ENCODE measurements around the gene ATPAF2. TPM values are rescaled to one million over a fixed set of nuclear protein-coding genes. Genes with fewer than 3 reads are reported as not detected.

Gene ATPAF2
- total and polyA plus RNA-seq, 4 donors = 12.9 to 20.1 (median 16.8) TPM

- H3K27me3 ChIP-seq (ENCODE audit: control insufficient read depth in 4 of 4, insufficient read depth in 4 of 4, low read length in 3 of 4) = no peaks in the 10 kb centered on the region
- H3K27ac ChIP-seq (ENCODE audit: low read depth in 1 of 2, low read length in 2 of 2) = no peak overlapping the region
- H3K36me3 ChIP-seq (ENCODE audit: control insufficient read depth in 4 of 4, insufficient read depth in 3 of 4, low read depth in 1 of 4, low read length in 3 of 4) = no peaks in the 10 kb centered on the region
- DNase-seq (ENCODE audit: low spot score) = no peak
- H3K4me3 ChIP-seq (ENCODE audit: low read depth in 1 of 3, low read length in 3 of 3) = no peak overlapping the region
- no peaks in the 10 kb centered on the region for H3K9me3 ChIP-seq (ENCODE audit: control insufficient read depth in 4 of 4, low read length in 3 of 4)
- WGBS = 97% methylated on average over 6 of the region's 6 CpGs
- TF ChIP-seq CTCF (IDR thresholded peaks at IDR 0.05; ENCODE audit: low read depth, low read length, missing input control) = no peak
- no peak for TF ChIP-seq EGR1 (IDR thresholded peaks at IDR 0.05; ENCODE audit: low read depth in 2 of 2)
- TF ChIP-seq RXRA (IDR thresholded peaks at IDR 0.05) = no peak
- TF ChIP-seq HNF4A (conservative IDR thresholded peaks at IDR 0.05) = no peak
- TF ChIP-seq RAD21 (IDR thresholded peaks at IDR 0.05) = no peak
- TF ChIP-seq NR2F2 (IDR thresholded peaks at IDR 0.05) = no peak
- no peak for TF ChIP-seq GABPA (IDR thresholded peaks at IDR 0.05 in 1 of 2, conservative IDR thresholded peaks at IDR 0.05 in 1 of 2)
- TF ChIP-seq SP1 (IDR thresholded peaks at IDR 0.05) = no peak
- TF ChIP-seq FOXA1 (IDR thresholded peaks at IDR 0.05) = no peak
- TF ChIP-seq YY1 (IDR thresholded peaks at IDR 0.05) = no peak
- TF ChIP-seq JUND (IDR thresholded peaks at IDR 0.05) = no peak
- TF ChIP-seq ZBTB33 (IDR thresholded peaks at IDR 0.05) = no peak
- TF ChIP-seq REST (IDR thresholded peaks at IDR 0.05) = no peak
- no peak for TF ChIP-seq ATF3 (IDR thresholded peaks at IDR 0.05)
- TF ChIP-seq TAF1 (conservative IDR thresholded peaks at IDR 0.05) = no peak
- TF ChIP-seq HNF4G (IDR thresholded peaks at IDR 0.05) = no peak
- TF ChIP-seq MAX (IDR thresholded peaks at IDR 0.05) = no peak
- TF ChIP-seq FOXA2 (IDR thresholded peaks at IDR 0.05) = no peak
- H3K4me1 ChIP-seq (ENCODE audit: control insufficient read depth in 4 of 4, insufficient read depth in 4 of 4, low read length in 3 of 4) = peaks cover 0 to 4% (median 0%) of the 10 kb centered on the region in 4 donors
- no peak overlapping the region for H3K9ac ChIP-seq (ENCODE audit: low read depth in 1 of 2, low read length in 2 of 2)
These were observed 55.2 kb downstream of the ATPAF2 start for GRCh38 chr17:17983776-17984175.
